ENCODE data around the gene GRK5. TPM values are rescaled to one million over a fixed set of nuclear protein-coding genes. Genes with fewer than 3 reads are reported as not detected.
A peak's percentile ranks its signal among the peaks of the same experiment; 100 is the strongest.

Gene GRK5
- total RNA-seq, 4 donors from 2014 or later: 9.2 to 27.3 (median 15.0) TPM

GRCh38 chr10:119416855-119417254 lies 209.5 kb downstream of the GRK5 start:
- Histone ChIP-seq H3K9me3 (no peaks in the 10 kb centered on the region), H3K36me3 (no peaks in the 10 kb centered on the region), H3K27ac (peak overlapping the region in 1 of 3 donors; percentile 95), H3K27me3 (no peaks in the 10 kb centered on the region), H3K4me1 (peaks cover 46 to 61% of the 10 kb centered on the region in 2 donors), H3K4me3 (replicated peaks in 1 of 3) (no peak overlapping the region)
- 50 to 54% methylated on average over 7 to 10 of the region's 10 CpGs for whole genome bisulfite sequencing, 2 donors
- peak; percentile 70 to 77 for DNase-seq
- peak; percentile 22 to 84 (median 76) for TF ChIP-seq CTCF (IDR thresholded peaks at IDR 0.05)
- no peak for TF ChIP-seq POLR2A (IDR thresholded peaks at IDR 0.05)
- intact Hi-C loops (cut with DNase I): no loop called here

GRCh38 chr10:119417852-119418251 lies 210.5 kb downstream of the GRK5 start:
- H3K27me3 ChIP-seq: no peaks in the 10 kb centered on the region
- WGBS, 2 donors: 95 to 96% methylated on average over 9 of the region's 9 CpGs

GRCh38 chr10:119418362-119418761 lies 211.0 kb downstream of the GRK5 start:
- WGBS, 2 donors: 72 to 98% methylated on average over 3 to 4 of the region's 4 CpGs
- intact Hi-C loops (cut with DNase I): no loop called here
- H3K27ac ChIP-seq: no peak overlapping the region

More at GRCh38 chr10:119417852-119418251, 210.5 kb downstream of the GRK5 start:
- Histone ChIP-seq H3K9me3 (no peaks in the 10 kb centered on the region), H3K36me3 (no peaks in the 10 kb centered on the region), H3K4me3 (replicated peaks in 1 of 3) (no peak overlapping the region), H3K4me1 (peaks cover 47 to 61% of the 10 kb centered on the region in 2 donors), H3K27ac (no peak overlapping the region)
- intact Hi-C loops (cut with DNase I): no loop called here
- TF ChIP-seq CTCF (IDR thresholded peaks at IDR 0.05) (no peak), POLR2A (IDR thresholded peaks at IDR 0.05) (no peak)
- DNase-seq: no peak

GRCh38 chr10:119419931-119420330 lies 212.6 kb downstream of the GRK5 start:
- H3K4me1 ChIP-seq: peaks cover 42 to 61% of the 10 kb centered on the region in 2 donors
- intact Hi-C loops (cut with DNase I): no loop called here
- no peak overlapping the region for H3K27ac ChIP-seq
- DNase-seq: no peak
- WGBS, 2 donors: 96 to 100% methylated on average over 2 of the region's 2 CpGs
- no peak overlapping the region for H3K4me3 ChIP-seq (replicated peaks in 1 of 3)
- no peaks in the 10 kb centered on the region for H3K27me3 ChIP-seq
- no peaks in the 10 kb centered on the region for H3K36me3 ChIP-seq
- H3K9me3 ChIP-seq: no peaks in the 10 kb centered on the region
- TF ChIP-seq POLR2A (IDR thresholded peaks at IDR 0.05): no peak
- TF ChIP-seq CTCF (IDR thresholded peaks at IDR 0.05): no peak

More at GRCh38 chr10:119418362-119418761, 211.0 kb downstream of the GRK5 start:
- Histone ChIP-seq H3K36me3 (no peaks in the 10 kb centered on the region), H3K27me3 (no peaks in the 10 kb centered on the region), H3K9me3 (no peaks in the 10 kb centered on the region), H3K4me1 (peaks cover 44 to 60% of the 10 kb centered on the region in 2 donors), H3K4me3 (replicated peaks in 1 of 3) (no peak overlapping the region)
- no peak for DNase-seq
- TF ChIP-seq CTCF (IDR thresholded peaks at IDR 0.05) (no peak), POLR2A (IDR thresholded peaks at IDR 0.05) (no peak)

- H3K27me3 ChIP-seq: no peaks in the 10 kb centered on the region
- no peak overlapping the region for H3K4me3 ChIP-seq (replicated peaks in 1 of 3)
- H3K36me3 ChIP-seq: peaks cover 2 to 6% of the 10 kb centered on the region in 2 donors
- intact Hi-C loops (cut with DNase I): no loop called here
- peaks cover 33 to 50% of the 10 kb centered on the region in 2 donors for H3K4me1 ChIP-seq
- WGBS, 2 donors: 84% methylated on average over 11 to 12 of the region's 13 CpGs
- DNase-seq: no peak
- no peaks in the 10 kb centered on the region for H3K9me3 ChIP-seq
- TF ChIP-seq POLR2A (IDR thresholded peaks at IDR 0.05) (no peak), CTCF (IDR thresholded peaks at IDR 0.05) (no peak)
- peak overlapping the region in 1 of 3 donors; percentile 75 for H3K27ac ChIP-seq
Measured at GRCh38 chr10:119420950-119421875, 213.8 kb downstream of the GRK5 start.

Data from thyroid gland (tissue), 4 donors.